Right kidney (tissue), 1 donor: Measurements from ENCODE around the gene TMEM106B.
"Not testable (repeated sequence)": the region's sequence is repeated elsewhere in the genome, so short reads cannot be mapped to it uniquely, and the experiment has no call there.

Source experiments
- DNase-seq: peaks from one replicate; pipeline ENCODE4 v3.0.0-alpha.2; 2016

Gene TMEM106B

DNA sequence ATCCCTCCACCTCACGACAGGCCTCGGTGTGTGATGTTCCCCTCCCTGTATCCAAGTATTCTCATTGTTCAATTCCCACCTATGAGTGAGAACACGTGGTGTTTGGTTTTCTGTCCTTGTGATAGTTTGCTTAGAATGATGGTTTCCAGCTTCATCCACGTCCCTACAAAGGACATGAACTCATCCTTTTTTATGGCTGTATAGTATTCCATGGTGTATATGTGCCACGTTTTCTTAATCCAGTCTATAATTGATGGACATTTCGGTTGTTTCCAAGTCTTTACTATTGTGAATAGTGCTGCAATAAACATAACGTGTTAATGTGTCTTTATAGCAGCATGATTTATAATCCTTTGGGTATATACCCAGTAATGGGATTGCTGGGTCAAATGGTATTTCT is 13.9 kb downstream of the TMEM106B start:
- not testable (repeated sequence) for DNase-seq

- DNase-seq, result no peak
Observed at GRCh38 chr7:12226756-12227155, 15.7 kb downstream of the TMEM106B start.

DNA sequence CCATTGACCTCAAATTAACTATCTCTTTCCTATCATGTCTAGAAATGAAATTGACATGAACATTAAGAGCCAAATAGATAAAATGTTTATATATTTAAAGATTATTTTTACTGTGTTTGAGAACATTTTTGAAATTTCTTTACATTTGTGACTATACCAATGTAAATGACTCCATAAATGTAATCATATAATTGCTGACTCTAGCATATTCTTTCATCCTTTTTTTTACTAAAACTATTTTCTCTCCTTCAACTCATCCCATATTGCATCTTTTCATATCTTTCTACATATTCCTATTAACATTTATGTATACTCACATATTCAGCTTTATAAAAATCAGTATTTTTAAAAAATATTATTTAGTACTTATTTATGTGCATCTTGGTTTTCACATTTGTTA is 16.9 kb downstream of the TMEM106B start:
- DNase-seq, result no peak

DNA sequence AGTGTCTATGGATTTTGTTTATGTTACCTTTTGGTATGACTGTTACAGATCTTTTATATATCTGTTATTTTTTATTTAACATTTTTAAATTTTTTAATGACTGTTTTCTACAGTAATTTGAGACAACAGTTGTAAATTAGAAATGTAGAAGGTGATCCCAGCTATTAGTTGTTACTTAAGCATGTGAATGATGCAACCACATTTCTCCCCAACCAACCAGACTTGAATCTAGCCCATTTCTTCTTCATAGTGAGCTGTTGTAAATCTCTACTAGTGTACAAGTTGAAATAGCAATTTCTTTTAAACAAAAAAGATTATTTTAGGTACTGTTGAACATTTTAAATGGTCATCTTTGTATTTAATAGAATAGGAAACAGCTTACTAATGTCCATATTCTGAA is 18.0 kb downstream of the TMEM106B start:
- DNase-seq, result no peak

GRCh38 chr7:12231097-12231496 is 20.0 kb downstream of the TMEM106B start:
- no peak for DNase-seq

- no peak for DNase-seq
Observed at GRCh38 chr7:12233175-12233574, 22.1 kb downstream of the TMEM106B start.

DNA sequence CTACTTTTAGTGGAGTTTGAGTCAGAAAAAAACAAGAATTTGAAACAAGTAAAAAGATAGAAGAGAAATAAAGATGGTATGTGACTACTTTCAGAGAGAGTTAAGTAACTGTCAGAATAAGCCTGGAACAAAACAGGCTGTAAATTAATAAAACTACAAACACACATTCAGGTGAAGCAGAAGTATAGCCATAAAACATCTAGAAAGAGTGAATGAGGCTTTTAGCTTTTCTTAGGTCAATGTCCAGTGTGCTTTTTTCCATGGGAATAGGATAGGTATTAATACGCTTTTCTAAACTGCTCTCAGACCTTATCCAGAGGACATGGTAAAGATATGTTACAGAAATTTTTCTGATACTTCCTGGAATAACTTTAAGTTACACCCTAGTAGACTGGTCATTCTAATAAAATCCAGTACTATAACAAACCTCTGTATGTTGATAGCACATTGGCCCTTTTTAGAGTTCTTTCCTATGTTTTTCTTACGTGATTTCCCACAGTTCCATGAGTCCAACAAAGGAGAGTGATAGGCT is 23.3 kb downstream of the TMEM106B start:
- no peak for DNase-seq

GRCh38 chr7:12235970-12236369 is 24.9 kb downstream of the TMEM106B start:
- no peak for DNase-seq

- DNase-seq, result no peak
Observed at GRCh38 chr7:12237007-12237406, 25.9 kb downstream of the TMEM106B start.

DNA sequence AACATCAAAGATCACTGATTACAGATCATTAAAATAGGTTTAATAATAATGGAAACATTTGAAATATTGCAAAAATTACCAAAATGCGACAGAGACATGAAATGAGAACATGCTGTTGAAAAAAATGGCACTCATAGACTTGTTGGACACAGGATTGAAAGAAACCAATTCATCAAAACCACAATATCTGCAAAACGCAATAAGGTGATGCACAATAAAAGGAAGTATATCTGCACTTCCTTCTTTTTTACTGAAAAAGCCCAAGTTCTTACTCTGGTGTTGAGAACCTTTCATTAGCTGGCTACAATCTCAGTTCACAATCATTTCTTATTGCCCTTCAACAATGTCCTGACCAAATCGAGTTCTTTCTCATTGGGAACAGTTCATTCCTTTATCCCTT is 28.7 kb downstream of the TMEM106B start:
- DNase-seq, result no peak

DNA sequence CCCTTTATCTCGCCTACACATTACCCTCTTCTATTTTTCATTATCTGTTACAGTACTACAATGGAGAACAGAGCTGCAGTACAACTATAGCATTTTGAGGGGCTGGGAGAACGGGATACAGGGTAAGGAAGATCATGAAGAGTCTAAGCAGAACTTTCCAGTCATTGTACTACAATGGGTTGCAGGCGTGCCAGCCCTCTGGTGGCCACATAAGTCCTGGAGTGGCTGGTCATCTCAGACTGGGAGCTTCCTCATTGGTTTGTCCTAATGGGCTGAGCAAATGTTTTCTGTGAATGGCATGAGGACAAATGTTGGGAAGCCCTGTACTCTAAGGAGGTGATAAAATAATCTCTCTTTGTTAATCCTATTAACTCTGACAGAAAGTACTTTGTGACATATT is 33.0 kb downstream of the TMEM106B start:
- no peak for DNase-seq

DNA sequence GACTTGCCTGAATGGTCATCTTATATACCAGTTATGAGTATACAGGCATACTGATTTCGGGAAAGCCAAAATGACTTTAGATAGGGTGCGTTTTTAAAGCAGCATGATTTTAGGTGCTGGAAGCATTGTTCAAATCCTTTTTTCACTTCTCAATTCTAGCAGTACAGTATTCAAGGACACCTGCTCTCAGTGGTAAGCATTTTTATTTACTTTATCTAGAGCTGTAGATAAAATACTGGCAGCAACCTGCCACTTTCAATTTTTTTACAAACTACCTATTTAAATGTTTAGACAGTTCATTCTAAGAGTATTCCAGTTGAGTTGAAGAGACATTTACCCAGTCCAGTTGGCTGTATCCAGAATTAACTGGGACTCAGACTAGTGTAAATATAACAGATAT is 33.6 kb downstream of the TMEM106B start:
- no peak for DNase-seq

DNA sequence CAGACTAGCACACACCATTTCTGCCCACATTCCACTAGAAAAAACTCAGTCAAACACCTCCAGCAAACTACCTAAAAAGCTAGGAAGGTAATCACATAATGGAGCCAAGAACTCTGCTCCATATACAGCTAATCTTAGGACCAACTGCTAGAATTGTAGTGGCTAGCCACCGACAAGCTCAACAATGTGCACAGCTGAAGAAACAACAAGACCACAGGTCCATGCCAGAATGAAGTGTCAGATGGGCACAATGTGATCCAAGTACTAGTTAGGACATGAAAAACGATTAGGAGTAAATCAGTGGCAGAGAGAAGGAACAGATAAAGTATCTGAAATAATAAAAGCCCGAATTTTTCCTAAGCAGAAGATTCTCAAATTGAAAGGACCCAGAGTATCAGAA is 38.6 kb downstream of the TMEM106B start:
- no peak for DNase-seq

GRCh38 chr7:12250232-12250631 is 39.1 kb downstream of the TMEM106B start:
- no peak for DNase-seq

DNA sequence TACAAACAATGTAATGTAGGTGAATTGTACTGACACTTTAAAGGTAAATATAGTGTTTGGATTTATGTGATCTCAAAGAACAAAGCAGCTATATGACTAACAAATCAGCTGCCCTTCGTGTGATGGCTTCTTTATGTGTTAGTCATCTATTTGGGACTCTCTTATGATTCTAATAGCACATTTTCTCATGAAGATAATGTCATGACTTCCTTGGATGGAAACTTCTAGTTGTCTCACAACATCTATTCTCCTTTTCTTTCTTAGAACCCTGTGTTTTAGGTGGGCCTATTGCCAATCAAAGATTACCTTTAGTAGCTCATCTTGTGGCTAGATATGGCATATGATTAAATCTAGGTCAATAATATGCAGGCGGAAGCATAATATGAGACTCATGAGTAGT is 45.0 kb downstream of the TMEM106B start:
- no peak for DNase-seq

DNA sequence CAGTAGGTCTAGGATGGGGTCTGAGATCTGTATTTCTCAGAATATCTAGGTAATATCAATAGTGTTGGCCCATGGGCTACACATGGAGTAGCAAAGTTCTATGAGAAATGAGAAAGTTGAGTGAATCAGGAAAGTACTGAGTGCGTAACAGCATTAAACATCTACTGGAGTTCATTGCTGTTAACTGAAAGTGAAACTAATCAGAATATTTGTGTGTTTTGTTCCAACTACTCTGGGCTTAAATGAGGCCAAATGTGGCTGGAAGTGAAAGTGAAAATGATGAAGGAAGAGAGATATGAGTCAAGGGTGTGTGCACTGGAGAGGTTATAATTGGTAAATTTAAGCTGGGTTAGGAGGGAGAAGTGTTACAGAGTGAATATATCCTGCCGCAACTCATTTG is 46.5 kb downstream of the TMEM106B start:
- no peak for DNase-seq

GRCh38 chr7:12258074-12258473 is 47.0 kb downstream of the TMEM106B start:
- DNase-seq, result no peak

DNA sequence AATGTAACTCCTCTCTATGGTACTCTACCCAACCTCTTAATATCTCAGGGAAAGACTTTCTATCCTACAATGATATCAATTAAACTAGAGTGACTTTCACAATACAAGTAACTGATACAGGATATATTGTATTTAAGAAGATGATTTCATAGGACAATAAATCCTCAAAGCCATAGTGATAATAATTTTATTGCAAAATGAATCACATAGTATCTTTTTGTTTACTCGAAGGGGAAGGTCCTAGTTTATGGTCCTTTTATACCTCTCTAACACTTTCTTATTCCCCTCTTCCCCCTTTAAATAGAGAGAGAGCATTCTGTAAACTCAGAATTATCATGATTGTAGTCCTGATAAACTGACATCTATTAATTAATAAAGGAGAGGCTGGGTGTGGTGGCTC is 56.4 kb downstream of the TMEM106B start:
- no peak for DNase-seq

- no peak for DNase-seq
Observed at GRCh38 chr7:12269100-12269895, 58.2 kb downstream of the TMEM106B start.

DNA sequence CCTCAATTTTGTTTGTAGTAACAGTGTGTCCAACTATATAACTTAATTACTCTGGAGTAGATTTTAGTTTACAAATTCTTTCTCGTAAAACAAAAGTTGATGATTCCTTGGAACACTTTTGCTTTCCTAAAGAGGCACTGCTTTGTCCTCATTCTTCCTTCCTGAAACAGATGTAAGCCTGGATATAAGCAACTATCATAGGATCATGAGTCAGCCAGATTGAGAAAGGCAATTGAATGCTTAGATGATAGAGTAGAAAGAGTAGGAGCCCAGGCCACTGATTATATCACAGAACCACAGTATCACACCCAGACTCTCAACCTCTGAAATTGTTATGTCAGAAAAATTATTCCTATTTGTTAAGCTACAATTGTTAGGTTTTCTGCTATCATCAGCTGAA is 69.9 kb downstream of the TMEM106B start:
- DNase-seq, result no peak

DNA sequence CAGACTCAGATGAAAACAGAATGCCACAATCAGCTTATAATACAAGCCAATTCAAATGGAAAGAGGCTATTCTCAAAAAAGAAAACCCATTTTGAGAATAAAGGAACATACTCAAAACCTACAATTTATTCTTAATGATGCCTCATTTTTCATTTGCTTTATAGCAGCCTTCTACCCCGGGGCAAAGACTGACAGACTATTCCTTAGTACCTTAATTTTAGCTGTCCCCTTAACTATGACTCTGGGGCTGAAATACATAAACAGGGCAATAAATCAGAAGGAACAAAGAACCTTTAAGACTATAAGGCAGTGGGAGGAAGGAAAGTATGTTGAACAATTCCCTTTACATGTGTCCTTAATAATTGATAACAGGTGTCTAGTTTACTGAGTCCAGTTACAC is 76.8 kb downstream of the TMEM106B start:
- DNase-seq, result no peak

DNA sequence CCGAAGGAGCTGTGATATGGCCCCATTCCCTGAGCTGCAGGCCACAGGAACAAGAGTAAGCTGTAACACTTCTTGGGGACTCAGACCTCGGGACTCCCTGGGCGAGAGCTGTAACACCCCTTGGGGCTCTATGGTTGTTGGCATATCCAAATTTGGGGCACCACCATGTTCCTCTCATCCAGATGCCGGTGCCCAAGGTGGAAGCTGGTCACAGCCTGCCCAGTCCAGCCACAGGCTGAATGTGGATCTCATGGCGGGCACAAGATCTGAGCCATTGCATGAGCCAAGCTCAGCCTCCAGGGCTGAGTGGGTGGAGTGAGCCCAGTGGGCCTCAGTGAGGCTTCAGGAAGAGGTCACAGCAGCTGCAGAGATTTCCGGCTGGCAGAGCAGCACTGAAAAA is 78.9 kb downstream of the TMEM106B start:
- DNase-seq, result no peak

- no peak for DNase-seq
Observed at GRCh38 chr7:12290761-12291160, 79.7 kb downstream of the TMEM106B start.

DNA sequence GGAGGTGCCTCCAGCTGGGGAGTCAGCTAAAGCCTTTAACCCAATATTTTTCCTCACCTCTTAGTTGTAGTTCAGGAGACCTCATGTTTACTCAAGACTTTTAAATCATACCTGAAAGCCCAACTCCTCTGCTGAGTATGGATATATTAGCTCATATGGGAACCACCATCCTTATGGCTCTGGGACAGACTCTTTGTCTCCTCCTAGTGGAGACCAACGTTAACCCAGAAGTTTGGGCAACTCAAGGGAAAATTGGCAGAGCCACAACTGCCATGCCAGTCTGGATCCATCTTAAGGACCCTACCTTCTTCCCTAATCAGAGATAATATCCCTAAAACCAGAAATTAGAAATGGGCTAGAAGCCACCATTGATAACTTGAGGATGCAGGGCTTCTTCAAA is 80.8 kb downstream of the TMEM106B start:
- no peak for DNase-seq
